A549 (cell line): ENCODE data around the gene GLTPD2. TPM values are rescaled to one million over a fixed set of nuclear protein-coding genes. Genes with fewer than 3 reads are reported as not detected.
"Not testable (repeated sequence)": the region's sequence is repeated elsewhere in the genome, so short reads cannot be mapped to it uniquely, and the experiment has no call there.

Experiments
- ATAC-seq, 2 experiments: fragments of 200-7000 bp in 1 of 2; fragments of >200 bp in 1 of 2; cut with Nextera tagmentation in 1 of 2; cut with Tn5 transposase in 1 of 2; 3 replicates each; pipeline versions ENCODE4 v1.8.0 to v1.9.1; 2018 to 2020; ENCODE audit warnings: mild to moderate bottlenecking in 1 of 2, moderate library complexity in 1 of 2
- CTCF ChIA-PET: fragments of 300-600 bp; sonication (Branson Sonifier 250); formaldehyde crosslinking; extraction: SDS; loops from one replicate; lab custom pipeline; 2021; ENCODE audit warnings: antibody characterized with exemption, inconsistent platforms; lab: Yijun Ruan, JAX
- POLR2A ChIA-PET: fragments of 350-600 bp; formaldehyde crosslinking; extraction: SDS; loops from one replicate; lab custom pipeline; 2021; ENCODE audit warnings: antibody characterized with exemption, inconsistent platforms; lab: Yijun Ruan, JAX
- DNase-seq, 2 experiments: peaks; one replicate each; pipeline versions ENCODE4 v3.0.0 to v3.0.0-alpha.2; 2011 to 2016; ENCODE audit warnings: low read depth in 1 of 2, low spot score in 1 of 2
- FAIRE-seq: peaks from 2 replicates; lab custom pipeline; 2011; peaks lifted over from hg19 to GRCh38; lab: Jason Lieb, UNC
- H3K27ac ChIP-seq, 2 experiments: fragments of >200 bp; sonication (Bioruptor Twin); formaldehyde crosslinking; 3 replicates each; pipeline ENCODE4 v1.5.1; 2016 to 2017
- H3K4me1 ChIP-seq: fragments of >200 bp; sonication (Bioruptor Twin); formaldehyde crosslinking; 3 replicates; pipeline ENCODE4 v1.6.1; 2016
- H3K4me2 ChIP-seq: fragments of >200 bp; sonication (Bioruptor Twin); formaldehyde crosslinking; 3 replicates; pipeline ENCODE4 v1.6.1; 2016
- H3K4me3 ChIP-seq: fragments of >200 bp; sonication (Bioruptor Twin); formaldehyde crosslinking; 3 replicates; pipeline ENCODE4 v1.5.1; 2016
- H3K9me3 ChIP-seq: fragments of >200 bp; sonication (Bioruptor Twin); formaldehyde crosslinking; 3 replicates; pipeline ENCODE4 v1.6.1; 2016
- BCL3 ChIP-seq: fragments of >200 bp; sonication (Bioruptor Twin); formaldehyde crosslinking; IDR thresholded peaks from 3 replicates; pipeline ENCODE4 v1.6.1; 2016
- CEBPB ChIP-seq, 2 experiments: fragments of >200 bp in 1 of 2; sonication (Bioruptor Twin) in 1 of 2; formaldehyde crosslinking in 1 of 2; IDR thresholded peaks; 2 replicates each; pipeline ENCODE4 v1.6.1; 2012 to 2016
- CHD2 ChIP-seq: fragments of 150-350 bp; IDR thresholded peaks from 2 replicates; pipeline ENCODE4 v1.6.1; 2014; ENCODE audit warnings: low read length; ENCODE audit not compliant: partially characterized antibody
- E2F6 ChIP-seq: IDR thresholded peaks from 2 replicates; pipeline ENCODE4 v1.6.1; 2012; ENCODE audit warnings: low read depth, borderline replicate concordance
- EHMT2 ChIP-seq: fragments of 200-600 bp; sonication (generic); IDR thresholded peaks from 2 replicates; pipeline ENCODE4 v1.6.1; 2016; ENCODE audit warnings: antibody characterized with exemption, low read depth, mild to moderate bottlenecking, moderate library complexity
- GATA3 ChIP-seq: IDR thresholded peaks from 2 replicates; pipeline ENCODE4 v1.6.1; 2012; ENCODE audit warnings: borderline replicate concordance
- HOXA7 ChIP-seq: fragments of 250-450 bp; sonication (Bioruptor Pico); IDR thresholded peaks from 2 replicates; pipeline ENCODE4 v1.5.0; 2020; ENCODE audit warnings: mild to moderate bottlenecking, moderate library complexity
- HOXB13 ChIP-seq: fragments of 250-450 bp; sonication (Bioruptor Pico); IDR thresholded peaks from 2 replicates; pipeline ENCODE4 v1.5.0; 2020; ENCODE audit warnings: low read depth, mild to moderate bottlenecking, moderate library complexity
- JUN ChIP-seq, 2 experiments: fragments of >200 bp; sonication (Bioruptor Twin); formaldehyde crosslinking; IDR thresholded peaks; 2 replicates in 1 of 2; 3 replicates in 1 of 2; pipeline ENCODE4 v1.6.1; 2016 to 2017
- JUNB ChIP-seq: fragments of >200 bp; sonication (Bioruptor Twin); formaldehyde crosslinking; IDR thresholded peaks from 2 replicates; pipeline ENCODE4 v1.6.1; 2016
- MAX ChIP-seq: IDR thresholded peaks from 2 replicates; pipeline ENCODE4 v1.6.1; 2012
- MAZ ChIP-seq: fragments of 150-350 bp; IDR thresholded peaks from 2 replicates; pipeline ENCODE4 v1.6.1; 2014; ENCODE audit warnings: antibody characterized with exemption, low read depth, low read length, borderline replicate concordance
- MYC ChIP-seq: IDR thresholded peaks from 2 replicates; pipeline ENCODE4 v1.6.1; 2012; ENCODE audit warnings: mild to moderate bottlenecking, inconsistent platforms, low read length, improper control_type of control experiment, borderline replicate concordance
- NR3C1 ChIP-seq: fragments of >200 bp; sonication (Bioruptor Twin); formaldehyde crosslinking; IDR thresholded peaks from 3 replicates; pipeline ENCODE4 v1.6.1; 2017
- PBX3 ChIP-seq: IDR thresholded peaks from 2 replicates; pipeline ENCODE4 v1.6.1; 2012
- PHF8 ChIP-seq: fragments of 200-600 bp; sonication (generic); IDR thresholded peaks from 2 replicates; pipeline ENCODE4 v1.6.1; 2016; ENCODE audit warnings: low read depth, mild to moderate bottlenecking, antibody characterized with exemption, moderate library complexity, borderline replicate concordance
- POLR2A ChIP-seq: IDR thresholded peaks from 2 replicates; pipeline ENCODE4 v1.6.1; 2012; ENCODE audit warnings: mild to moderate bottlenecking, low read length
- RCOR1 ChIP-seq: fragments of 150-350 bp; IDR thresholded peaks from 2 replicates; pipeline ENCODE4 v1.6.1; 2014; ENCODE audit warnings: antibody characterized with exemption, low read length, low read depth
- REST ChIP-seq: fragments of 200-600 bp; sonication (generic); IDR thresholded peaks from 2 replicates; pipeline ENCODE4 v1.6.1; 2016; ENCODE audit warnings: antibody characterized with exemption, mild to moderate bottlenecking, moderate library complexity
- RFX5 ChIP-seq: fragments of 450-650 bp; IDR thresholded peaks from 2 replicates; pipeline ENCODE4 v1.7.1; 2014; ENCODE audit warnings: antibody characterized with exemption, mild to moderate bottlenecking, moderate library complexity
- WGBS: methylation state at CpG from one replicate; pipeline ENCODE4 v1.1.6; 2017; ENCODE audit errors: missing lambda C conversion rate; 5-methylcytosine and 5-hydroxymethylcytosine counted together
- polyA plus RNA-seq, 4 experiments: library from polyadenylated mRNA; depleted of rRNA in 3 of 4; stranded (reverse); fragments of >200 nt; fragmentation: RNase III in 1 of 4; extraction: RNeasy Plus Mini Kit Qiagen cat#74134 plus additional on column Dnase treatment in 1 of 4; gene quantifications; 2 replicates in 3 of 4; 3 replicates in 1 of 4; pipeline ENCODE4 v1.2.3, GENCODE V29; 2011 to 2017

The GLTPD2 gene
- polyA plus RNA-seq, 2 of the 4 experiments (the other 2 are of a cell fraction), result not detected

GRCh38 chr17:4827399-4827798, 38.6 kb downstream of the GLTPD2 start:
- ChIA-PET POLR2A (interaction anchor here (1.0 kb wide), 1 partner anchor 37 kb away, joined by 3 read pairs; no protein-coding TSS in a partner anchor), CTCF (interaction anchor here (2.4 to 5.8 kb wide), 2 partner anchors 37 to 61 kb away, joined by 8 to 21 read pairs; no protein-coding TSS in a partner anchor)
- 72% methylated on average over 8 of the region's 8 CpGs for WGBS

GRCh38 chr17:4832829-4833177, 44.0 kb downstream of the GLTPD2 start:
- H3K9me3 ChIP-seq, FAIRE-seq, DNase-seq: not testable (repeated sequence)
- ATAC-seq, result peak in 1 of 2 experiments; percentile 42; a peak in 3 of 6 replicates
- Histone ChIP-seq H3K4me1 (peaks cover 21% of the 10 kb centered on the region), H3K27ac (peak overlapping the region; percentile 91 to 95), H3K4me2 (peak overlapping the region; percentile 93), H3K4me3 (peak overlapping the region; percentile 85)
- ChIA-PET CTCF (interaction anchor here (0.9 to 3.5 kb wide), 5 partner anchors 22 to 48 kb away, joined by 3 to 11 read pairs (median 7); partner anchors contain the start of gene GLTPD2), POLR2A (interaction anchor here (1.0 kb wide), 2 partner anchors 37 to 43 kb away, joined by 3 to 5 read pairs; partner anchors contain the start of gene PSMB6)
- 1% methylated on average over 12 of the region's 17 CpGs for WGBS
- peak; percentile 91 for TF ChIP-seq RFX5
- 0 out of 2 replicates have a peak, but pooled peaks have one; percentile 32 for TF ChIP-seq MAX
- 0 out of 2 replicates have a peak, but pooled peaks have one; percentile 52 for TF ChIP-seq E2F6

More at GRCh38 chr17:4827399-4827798, 38.6 kb downstream of the GLTPD2 start:
- DNase-seq (no peak), FAIRE-seq (no peak), ATAC-seq (peak; percentile 19 to 52; a peak in 2 of 6 replicates)
- H3K4me2 ChIP-seq, result no peak overlapping the region
- H3K9me3 ChIP-seq, result no peaks in the 10 kb centered on the region
- H3K4me1 ChIP-seq, result no peaks in the 10 kb centered on the region
- no peak overlapping the region for H3K4me3 ChIP-seq
- H3K27ac ChIP-seq, result no peak overlapping the region
- TF ChIP-seq PBX3, result no peak
- TF ChIP-seq CEBPB (IDR thresholded peaks at IDR 0.05), result no peak

GRCh38 chr17:4833178-4833940, 44.6 kb downstream of the GLTPD2 start, which contains the start of gene MINK1:
TSS of gene MINK1 (plus strand) at chr17:4833340. CDS start at chr17:4833584, 244 bp downstream.
- H3K27ac ChIP-seq, result peak within 1 kb of the TSS; percentile 91 to 95
- ATAC-seq, result peak; percentile 92 to 93
- H3K4me3 ChIP-seq, result peak within 1 kb of the TSS; percentile 85
- peak within 1 kb of the TSS; percentile 93 for H3K4me2 ChIP-seq
- ChIA-PET POLR2A (interaction anchor here (1.0 kb wide), 2 partner anchors 37 to 43 kb away, joined by 3 to 5 read pairs; partner anchors contain the start of gene PSMB6), CTCF (interaction anchor here (0.6 to 3.5 kb wide), 6 partner anchors 21 to 48 kb away, joined by 3 to 11 read pairs (median 6); partner anchors contain the start of gene GLTPD2)
- no peak for FAIRE-seq
- peaks cover 21% of the 10 kb centered on the region for H3K4me1 ChIP-seq
- DNase-seq, result peak; percentile 96 to 99
- H3K9me3 ChIP-seq, result no peaks in the 10 kb centered on the region
- TF ChIP-seq PHF8 (0 out of 2 replicates have a peak, but pooled peaks have one; percentile 19), MAZ (0 out of 2 replicates have a peak, but pooled peaks have one; percentile 72), MAX (peak; percentile 8), RCOR1 (no peak), HOXA7 (CRISPR knock-in tag) (no peak), CHD2 (peak; percentile 80), EHMT2 (no peak), NR3C1 (no peak), HOXB13 (no peak), POLR2A (peak; percentile 47), REST (peak; percentile 76), PBX3 (0 out of 2 replicates have a peak, but pooled peaks have one; percentile 53), MYC (peak; percentile 21; the same call in 1 of the 2 replicates), JUN (IDR thresholded peaks at IDR 0.05) (peak in 1 of 2 experiments; percentile 63; a peak in 1 of 5 replicates), JUNB (no peak), GATA3 (0 out of 2 replicates have a peak, but pooled peaks have one; percentile 36), BCL3 (0 out of 3 replicates have a peak, but pooled peaks have one; percentile 53)
- TF ChIP-seq, all 56 proteins: peak for 11
- WGBS, result 1% methylated on average over 65 of the region's 91 CpGs
